Measurements from ENCODE around the gene KIAA0513. TPM values are rescaled to one million over a fixed set of nuclear protein-coding genes. Genes with fewer than 3 reads are reported as not detected.

Gene KIAA0513
- total and polyA plus RNA-seq, 9 donors = 2.8 to 12.8 (median 7.1) TPM

GRCh38 chr16:85066346-85066885 lies 38.8 kb downstream of the KIAA0513 start:
- no peaks in the 10 kb centered on the region for H3K9me3 ChIP-seq
- no peaks in the 10 kb centered on the region for H3K36me3 ChIP-seq
- H3K4me3 ChIP-seq = no peak overlapping the region
- TF ChIP-seq POLR2A (IDR thresholded peaks at IDR 0.05) (no peak), CTCF (IDR thresholded peaks at IDR 0.05) (no peak)
- H3K4me1 ChIP-seq (ENCODE audit: insufficient read depth) = no peaks in the 10 kb centered on the region
- no peak overlapping the region for H3K27ac ChIP-seq
- intact Hi-C loops (cut with DNase I) = no loop called here
- no peaks in the 10 kb centered on the region for H3K27me3 ChIP-seq
- WGBS, 3 donors = 90 to 97% (median 95%) methylated on average over 12 of the region's 12 CpGs
- no peak for DNase-seq

- no peaks in the 10 kb centered on the region for H3K36me3 ChIP-seq
These were observed 39.4 kb downstream of the KIAA0513 start for GRCh38 chr16:85067024-85067423.

GRCh38 chr16:85067426-85067825 lies 39.8 kb downstream of the KIAA0513 start:
- H3K36me3 ChIP-seq = no peaks in the 10 kb centered on the region
- H3K4me3 ChIP-seq = no peak overlapping the region
- 92 to 95% (median 94%) methylated on average over 8 of the region's 8 CpGs for WGBS, 3 donors
- intact Hi-C loops (cut with DNase I) = no loop called here
- no peaks in the 10 kb centered on the region for H3K4me1 ChIP-seq (ENCODE audit: insufficient read depth)
- no peaks in the 10 kb centered on the region for H3K27me3 ChIP-seq
- H3K9me3 ChIP-seq = no peaks in the 10 kb centered on the region
- H3K27ac ChIP-seq = no peak overlapping the region
- TF ChIP-seq POLR2A (IDR thresholded peaks at IDR 0.05) = no peak
- no peak for DNase-seq

More at GRCh38 chr16:85067024-85067423, 39.4 kb downstream of the KIAA0513 start:
- TF ChIP-seq POLR2A (IDR thresholded peaks at IDR 0.05) (no peak), EP300 (IDR thresholded peaks at IDR 0.05) (no peak)
- Histone ChIP-seq H3K27ac (no peak overlapping the region), H3K4me1 (ENCODE audit: insufficient read depth) (no peaks in the 10 kb centered on the region), H3K4me3 (no peak overlapping the region), H3K27me3 (no peaks in the 10 kb centered on the region), H3K9me3 (no peaks in the 10 kb centered on the region)
- intact Hi-C loops (cut with DNase I) = no loop called here
- 93 to 95% (median 95%) methylated on average over 18 of the region's 18 CpGs for WGBS, 3 donors
- DNase-seq = no peak

- no peaks in the 10 kb centered on the region for H3K27me3 ChIP-seq
- H3K36me3 ChIP-seq = no peaks in the 10 kb centered on the region
- 91 to 97% (median 97%) methylated on average over 8 of the region's 8 CpGs for WGBS, 3 donors
These were observed 41.2 kb downstream of the KIAA0513 start for GRCh38 chr16:85068746-85069145.

GRCh38 chr16:85069171-85069570 lies 41.6 kb downstream of the KIAA0513 start:
- no peaks in the 10 kb centered on the region for H3K9me3 ChIP-seq
- WGBS, 3 donors = 87 to 95% (median 94%) methylated on average over 7 of the region's 7 CpGs
- H3K27ac ChIP-seq = no peak overlapping the region
- no peaks in the 10 kb centered on the region for H3K36me3 ChIP-seq
- H3K4me1 ChIP-seq (ENCODE audit: insufficient read depth) = no peaks in the 10 kb centered on the region
- no peak overlapping the region for H3K4me3 ChIP-seq
- intact Hi-C loops (cut with DNase I) = no loop called here
- no peak for TF ChIP-seq EP300 (IDR thresholded peaks at IDR 0.05)
- no peaks in the 10 kb centered on the region for H3K27me3 ChIP-seq
- DNase-seq = no peak

More at GRCh38 chr16:85068746-85069145, 41.2 kb downstream of the KIAA0513 start:
- Histone ChIP-seq H3K4me3 (no peak overlapping the region), H3K4me1 (ENCODE audit: insufficient read depth) (no peaks in the 10 kb centered on the region), H3K27ac (no peak overlapping the region), H3K9me3 (no peaks in the 10 kb centered on the region)
- no peak for DNase-seq
- TF ChIP-seq CTCF (IDR thresholded peaks at IDR 0.05) (no peak), POLR2A (IDR thresholded peaks at IDR 0.05) (no peak), EP300 (IDR thresholded peaks at IDR 0.05) (no peak)
- intact Hi-C loops (cut with DNase I) = no loop called here

- Histone ChIP-seq H3K9me3 (no peaks in the 10 kb centered on the region), H3K27ac (no peak overlapping the region), H3K36me3 (no peaks in the 10 kb centered on the region), H3K27me3 (no peaks in the 10 kb centered on the region), H3K4me1 (ENCODE audit: insufficient read depth) (no peaks in the 10 kb centered on the region), H3K4me3 (no peak overlapping the region)
- DNase-seq = no peak
- WGBS, 3 donors = 87 to 89% (median 89%) methylated on average over 8 of the region's 8 CpGs
- intact Hi-C loops (cut with DNase I) = no loop called here
- TF ChIP-seq POLR2A (IDR thresholded peaks at IDR 0.05) (no peak), EP300 (IDR thresholded peaks at IDR 0.05) (no peak), CTCF (IDR thresholded peaks at IDR 0.05) (no peak)
These were observed 44.7 kb downstream of the KIAA0513 start for GRCh38 chr16:85072076-85072860.
